ACHN (cell line): ENCODE measurements around the gene ZRSR2.

Experiments used
- DNase-seq: peaks from one replicate; pipeline ENCODE4 v3.0.0-alpha.2; 2015
- in situ Hi-C: cut with HindIII; loops from 2 replicates; pipeline ENCODE4 v1.10.0; 2017; ENCODE audit warnings: low sequenced_read_pairs, low pct_ligation_motif_present, low pct_unique_long_range_greater_than_20kb

The ZRSR2 gene

GRCh38 chrX:15838017-15838416 is 47.7 kb downstream of the ZRSR2 start:
- in situ Hi-C loops, result no loop called here
- no peak for DNase-seq

GRCh38 chrX:15841853-15842516 is 51.7 kb downstream of the ZRSR2 start:
- DNase-seq, result no peak
- in situ Hi-C loops, result no loop called here

- in situ Hi-C loops, result no loop called here
- DNase-seq, result no peak
Measured at GRCh38 chrX:15843960-15844359, 53.7 kb downstream of the ZRSR2 start.

GRCh38 chrX:15848576-15848975 is 58.3 kb downstream of the ZRSR2 start:
- DNase-seq, result no peak

GRCh38 chrX:15849555-15849954 is 59.3 kb downstream of the ZRSR2 start:
- in situ Hi-C loops, result no loop called here

More at GRCh38 chrX:15848576-15848975, 58.3 kb downstream of the ZRSR2 start:
- in situ Hi-C loops, result no loop called here

GRCh38 chrX:15853586-15854079 is 63.3 kb downstream of the ZRSR2 start:
- in situ Hi-C loops, result no loop called here
- no peak for DNase-seq

More at GRCh38 chrX:15849555-15849954, 59.3 kb downstream of the ZRSR2 start:
- DNase-seq, result no peak

- DNase-seq, result peak; percentile 23
- in situ Hi-C loops, result no loop called here
Measured at GRCh38 chrX:15854080-15854655, 63.9 kb downstream of the ZRSR2 start.

GRCh38 chrX:15854712-15855567 is 64.7 kb downstream of the ZRSR2 start, which contains the start of gene AP1S2:
AP1S2 (minus strand) TSS chrX:15854813; CDS start chrX:15852524, 2,289 bp downstream.
- in situ Hi-C loops, result no loop called here
- peak; percentile 83 for DNase-seq

GRCh38 chrX:15855568-15856221 is 65.4 kb downstream of the ZRSR2 start:
- in situ Hi-C loops, result no loop called here
- DNase-seq, result peak; percentile 9

GRCh38 chrX:15856222-15856587 is 65.9 kb downstream of the ZRSR2 start:
- DNase-seq, result no peak
- in situ Hi-C loops, result no loop called here

GRCh38 chrX:15856636-15857035 is 66.4 kb downstream of the ZRSR2 start:
- DNase-seq, result no peak
- in situ Hi-C loops, result no loop called here

GRCh38 chrX:15858051-15858450 is 67.8 kb downstream of the ZRSR2 start:
- DNase-seq, result no peak
- in situ Hi-C loops, result no loop called here

GRCh38 chrX:15860921-15861320 is 70.6 kb downstream of the ZRSR2 start:
- no peak for DNase-seq
- in situ Hi-C loops, result no loop called here

GRCh38 chrX:15864023-15864422 is 73.7 kb downstream of the ZRSR2 start:
- DNase-seq, result no peak
- in situ Hi-C loops, result no loop called here

- no peak for DNase-seq
- in situ Hi-C loops, result no loop called here
Measured at GRCh38 chrX:15864629-15865028, 74.3 kb downstream of the ZRSR2 start.

- in situ Hi-C loops, result no loop called here
- DNase-seq, result no peak
Measured at GRCh38 chrX:15866147-15866546, 75.9 kb downstream of the ZRSR2 start.

- DNase-seq, result no peak
- in situ Hi-C loops, result no loop called here
Measured at GRCh38 chrX:15869695-15870094, 79.4 kb downstream of the ZRSR2 start.

GRCh38 chrX:15870310-15870709 is 80.0 kb downstream of the ZRSR2 start:
- DNase-seq, result no peak
- in situ Hi-C loops, result no loop called here
